CD4-positive, alpha-beta T cell treated with Interleukin-4 for 4 hours (primary cell): ENCODE data around the gene DNLZ.

Source experiments
- DNase-seq: peaks from one replicate; pipeline ENCODE4 v3.0.0-alpha.2; 2020

The DNLZ gene

GRCh38 chr9:136313111-136314055, 50.2 kb downstream of the DNLZ start:
- no peak for DNase-seq

DNA sequence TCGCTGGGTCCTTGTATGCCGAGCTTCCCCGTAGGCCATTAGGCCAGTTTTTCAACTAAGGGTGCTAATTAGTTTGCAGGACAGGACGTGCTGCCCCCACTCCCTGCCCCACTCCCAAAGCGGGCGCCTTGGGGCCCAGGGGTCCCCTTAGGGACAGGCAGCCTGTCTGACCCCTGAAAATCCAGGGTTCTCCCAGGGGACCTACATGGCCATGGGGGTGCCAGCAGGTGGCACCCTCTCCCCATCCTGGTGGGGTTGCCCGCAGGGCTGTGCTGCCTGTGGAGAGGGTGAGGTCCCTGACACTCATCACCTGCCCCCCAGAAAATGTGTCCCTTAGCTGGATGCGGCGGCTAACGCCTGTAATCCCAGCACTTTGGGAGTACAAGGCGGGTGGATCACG, 51.1 kb downstream of the DNLZ start:
- DNase-seq, result peak; percentile 23

DNA sequence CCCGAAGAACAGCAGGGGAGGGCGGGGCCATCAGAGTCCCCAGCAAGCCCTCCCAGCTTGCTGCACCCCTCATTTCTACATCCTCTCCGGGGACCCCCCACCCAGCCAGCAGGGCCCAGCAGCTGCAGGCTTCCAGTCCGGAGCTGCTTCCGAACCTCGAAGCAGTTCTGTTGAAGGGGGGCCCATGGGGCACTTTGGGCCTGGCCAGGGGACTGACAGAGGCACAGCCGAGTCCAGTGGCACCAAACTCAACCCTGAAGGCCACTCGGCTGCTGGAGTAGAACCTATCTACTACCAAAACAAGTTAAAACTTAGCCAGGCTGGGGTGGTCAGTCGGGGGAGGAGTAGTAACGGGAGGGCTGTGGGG, 51.6 kb downstream of the DNLZ start:
- DNase-seq, result no peak

- no peak for DNase-seq
Measured at GRCh38 chr9:136311051-136312008, 52.2 kb downstream of the DNLZ start.

DNA sequence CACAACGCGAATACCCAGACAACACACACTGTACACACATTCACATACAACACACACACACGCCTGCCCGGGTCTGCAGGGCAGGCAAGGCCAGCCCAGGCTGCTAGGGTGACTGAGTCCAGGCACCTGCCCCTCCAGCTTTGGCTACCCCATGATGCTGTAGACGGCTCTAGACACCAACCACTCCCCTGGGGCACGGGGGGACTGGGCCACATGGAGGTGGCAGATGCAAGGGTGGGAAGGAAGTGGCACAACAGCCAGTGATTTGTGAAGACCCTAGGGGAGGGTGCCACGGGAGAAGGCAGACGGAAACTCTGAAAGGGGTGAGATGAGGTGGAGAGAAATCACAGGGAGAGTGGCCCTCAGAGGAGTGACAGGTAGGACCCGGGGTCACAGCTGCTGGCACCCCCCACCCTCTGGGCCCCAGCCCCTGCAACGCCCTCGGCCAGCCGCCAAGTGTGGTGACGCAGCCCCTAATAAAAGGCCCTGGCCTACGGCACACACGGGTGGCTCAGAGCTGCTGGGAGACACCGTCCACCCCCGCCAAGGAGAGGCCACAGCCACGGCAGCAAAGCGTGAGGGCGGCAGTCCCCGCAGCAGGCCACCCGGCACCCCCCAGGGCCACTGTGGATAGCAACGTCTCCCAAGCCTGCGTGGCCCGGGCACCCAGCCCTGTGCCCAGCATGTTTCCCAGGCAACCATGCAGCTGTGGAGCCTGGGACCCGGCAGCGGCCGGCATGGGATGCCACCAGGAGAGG, 53.1 kb downstream of the DNLZ start:
- DNase-seq, result no peak

- DNase-seq, result no peak
Measured at GRCh38 chr9:136309806-136310220, 53.7 kb downstream of the DNLZ start.
